ENCODE results near the gene ZNF699.
"Not testable (repeated sequence)": the region's sequence is repeated elsewhere in the genome, so short reads cannot be mapped to it uniquely, and the experiment has no call there.

DNA sequence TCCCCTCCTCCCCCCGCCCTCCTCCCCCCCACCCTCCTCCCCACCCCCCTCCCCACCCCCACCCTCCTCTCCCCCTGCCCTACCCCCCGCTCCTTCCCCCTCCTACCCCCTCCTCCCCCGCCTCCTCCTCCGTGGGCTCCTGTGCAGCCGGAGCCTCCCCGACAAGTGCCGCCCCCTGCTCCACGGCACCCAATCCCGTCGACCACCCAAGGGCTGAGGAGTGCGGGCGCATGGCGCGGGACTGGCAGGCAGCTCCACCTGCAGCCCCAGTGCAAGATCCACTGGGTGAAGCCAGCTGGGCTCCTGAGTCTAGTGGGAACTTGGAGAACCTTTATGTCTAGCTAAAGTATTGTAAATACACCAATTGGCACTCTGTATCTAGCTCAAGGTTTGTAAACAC, 12.1 kb upstream of the ZNF699 start:
- TF ChIP-seq, protein P1, sequence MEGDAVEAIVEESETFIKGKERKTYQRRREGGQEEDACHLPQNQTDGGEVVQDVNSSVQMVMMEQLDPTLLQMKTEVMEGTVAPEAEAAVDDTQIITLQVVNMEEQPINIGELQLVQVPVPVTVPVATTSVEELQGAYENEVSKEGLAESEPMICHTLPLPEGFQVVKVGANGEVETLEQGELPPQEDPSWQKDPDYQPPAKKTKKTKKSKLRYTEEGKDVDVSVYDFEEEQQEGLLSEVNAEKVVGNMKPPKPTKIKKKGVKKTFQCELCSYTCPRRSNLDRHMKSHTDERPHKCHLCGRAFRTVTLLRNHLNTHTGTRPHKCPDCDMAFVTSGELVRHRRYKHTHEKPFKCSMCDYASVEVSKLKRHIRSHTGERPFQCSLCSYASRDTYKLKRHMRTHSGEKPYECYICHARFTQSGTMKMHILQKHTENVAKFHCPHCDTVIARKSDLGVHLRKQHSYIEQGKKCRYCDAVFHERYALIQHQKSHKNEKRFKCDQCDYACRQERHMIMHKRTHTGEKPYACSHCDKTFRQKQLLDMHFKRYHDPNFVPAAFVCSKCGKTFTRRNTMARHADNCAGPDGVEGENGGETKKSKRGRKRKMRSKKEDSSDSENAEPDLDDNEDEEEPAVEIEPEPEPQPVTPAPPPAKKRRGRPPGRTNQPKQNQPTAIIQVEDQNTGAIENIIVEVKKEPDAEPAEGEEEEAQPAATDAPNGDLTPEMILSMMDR (IDR thresholded peaks at IDR 0.05; ENCODE audit: poor library complexity, severe bottlenecking): not testable (repeated sequence)
- TF ChIP-seq EP300 (conservative IDR thresholded peaks at IDR 0.05; ENCODE audit: poor library complexity, severe bottlenecking); EZH2 (IDR thresholded peaks at IDR 0.05; ENCODE audit: borderline replicate concordance, insufficient read depth, low read length, poor library complexity, severe bottlenecking); RAD21 (conservative IDR thresholded peaks at IDR 0.05); SMC3 (conservative IDR thresholded peaks at IDR 0.05; ENCODE audit: poor library complexity); POLR2AphosphoS5 (IDR thresholded peaks at IDR 0.05); MXI1 (conservative IDR thresholded peaks at IDR 0.05; ENCODE audit: poor library complexity, severe bottlenecking); TAF1 (IDR thresholded peaks at IDR 0.05; ENCODE audit: low read depth): not testable (repeated sequence)

Data from neural cell (in vitro differentiated cells).